Measurements from ENCODE around the gene VSIG1. TPM values are rescaled to one million over a fixed set of nuclear protein-coding genes. Genes with fewer than 3 reads are reported as not detected.

Gene VSIG1
- total and polyA plus RNA-seq, 2 of the 4 experiments (the other 2 are of a cell fraction): not detected

- no peak overlapping the region for H3K4ac ChIP-seq (ENCODE audit: low read depth, low read length)
- H3K27me3 ChIP-seq (ENCODE audit: control insufficient read depth, insufficient read depth, low read length): peaks cover 4% of the 10 kb centered on the region
- H4K20me1 ChIP-seq (ENCODE audit: insufficient read depth, low read length): no peaks in the 10 kb centered on the region
- WGBS, 2 experiments (ENCODE audit: extremely low coverage in 2 of 2, insufficient read length in 1 of 2): no CpG with 5 or more reads among the region's 3 CpGs
- H3K14ac ChIP-seq (replicated peaks; ENCODE audit: low read depth, low read length): no peak overlapping the region
- H3K9me3 ChIP-seq (ENCODE audit: control insufficient read depth, insufficient read depth, low read length): no peaks in the 10 kb centered on the region
- peaks cover 0 to 2% of the 10 kb centered on the region in 2 experiments; a peak in 1 of 4 replicates for H3K79me1 ChIP-seq (ENCODE audit: low read depth in 1 of 2, low read length in 2 of 2)
- H3K36me3 ChIP-seq (ENCODE audit: control insufficient read depth, insufficient read depth, low read length): no peaks in the 10 kb centered on the region
- H4K8ac ChIP-seq (ENCODE audit: low read depth in 2 of 2, low read length in 2 of 2): no peak overlapping the region
- ChIA-PET CTCF (no interaction called here), POLR2A (ENCODE audit: unreplicated experiment) (no interaction called here)
- no peak overlapping the region for H3K4me3 ChIP-seq (ENCODE audit: insufficient read depth, low read depth, low read length)
- H2BK120ac ChIP-seq (ENCODE audit: low read depth, low read length): no peak overlapping the region
- H2BK20ac ChIP-seq (ENCODE audit: low read depth, low read length): no peak overlapping the region
- H2BK5ac ChIP-seq (ENCODE audit: low read depth, low read length, poor library complexity, severe bottlenecking): no peak overlapping the region
- DNase-seq: peak; percentile 13
- no peak overlapping the region for H2AK9ac ChIP-seq (replicated peaks; ENCODE audit: low read depth, low read length, poor library complexity)
- no peak overlapping the region for H2AK5ac ChIP-seq (ENCODE audit: low read depth, low read length)
- intact Hi-C loops (cut with micrococcal nuclease): no loop called here
- no peak overlapping the region for H3K4me2 ChIP-seq (ENCODE audit: low read depth, low read length)
- H3K56ac ChIP-seq (ENCODE audit: extremely low read depth, insufficient read depth, low read length): no peak overlapping the region
- no peak overlapping the region for H4K91ac ChIP-seq (ENCODE audit: insufficient read depth, low read depth, low read length)
- TF ChIP-seq MAZ (IDR thresholded peaks at IDR 0.05; ENCODE audit: borderline replicate concordance, low read depth, low read length) (no peak), CEBPB (IDR thresholded peaks at IDR 0.05; ENCODE audit: low read depth, low read length) (no peak), SMC3 (IDR thresholded peaks at IDR 0.05; ENCODE audit: low read depth, low read length) (no peak), MAFK (IDR thresholded peaks at IDR 0.05; ENCODE audit: low read depth, low read length) (no peak), POLR2A (IDR thresholded peaks at IDR 0.05; ENCODE audit: low read depth, low read length) (no peak), NFE2L2 (IDR thresholded peaks at IDR 0.05; ENCODE audit: low read depth, low read length) (no peak), USF2 (IDR thresholded peaks at IDR 0.05; ENCODE audit: low read depth, low read length) (no peak), RFX5 (IDR thresholded peaks at IDR 0.05; ENCODE audit: low read depth, low read length) (no peak), MXI1 (IDR thresholded peaks at IDR 0.05; ENCODE audit: borderline replicate concordance, low read depth, low read length) (no peak), RAD21 (IDR thresholded peaks at IDR 0.05; ENCODE audit: low read length) (no peak), CTCF (conservative IDR thresholded peaks at IDR 0.05; ENCODE audit: low read depth, low read length) (no peak), FOS (IDR thresholded peaks at IDR 0.05; ENCODE audit: low read depth, low read length) (no peak), ELK1 (IDR thresholded peaks at IDR 0.05; ENCODE audit: borderline replicate concordance, low read depth, low read length) (no peak), RCOR1 (IDR thresholded peaks at IDR 0.05; ENCODE audit: insufficient replicate concordance, low read length) (no peak), BHLHE40 (IDR thresholded peaks at IDR 0.05; ENCODE audit: low read depth, low read length) (no peak), CHD1 (IDR thresholded peaks at IDR 0.05; ENCODE audit: low read depth, low read length) (no peak)
- no peak overlapping the region for H4K5ac ChIP-seq (ENCODE audit: low read depth, low read length)
- H3K4me1 ChIP-seq (ENCODE audit: control insufficient read depth, insufficient read depth, low read length): peaks cover 8% of the 10 kb centered on the region
- no peak overlapping the region for H2BK15ac ChIP-seq (ENCODE audit: low read depth, low read length)
- no peak overlapping the region for H3K27ac ChIP-seq (ENCODE audit: insufficient read depth, low read length)
- H3K23ac ChIP-seq (ENCODE audit: low read depth, low read length): no peak overlapping the region
- H2AFZ ChIP-seq (replicated peaks; ENCODE audit: low read length, poor library complexity): no peak overlapping the region
- 0 out of 2 replicates have a peak, but pooled peaks cover 3% of the 10 kb centered on the region for H3K9me1 ChIP-seq (ENCODE audit: insufficient read depth, low read length)
- BruUV-seq (replicated peaks): no TSS peak
- H3K9ac ChIP-seq (ENCODE audit: low read depth, low read length): no peak overlapping the region
- ATAC-seq (ENCODE audit: low read depth): peak; percentile 55
- in situ Hi-C loops (cut with MboI; ENCODE audit: low sequenced_read_pairs): no loop called here
- dilution Hi-C loops (cut with HindIII; ENCODE audit: low sequenced_read_pairs, unreplicated experiment): no loop called here
- no peak overlapping the region for H3K18ac ChIP-seq (ENCODE audit: low read depth, low read length)
These were observed 73.1 kb downstream of the VSIG1 start for GRCh38 chrX:108117988-108118387.

All from IMR-90 (cell line).